HFFc6 (cell line): Measurements from ENCODE around the gene AGPAT2. TPM values are rescaled to one million over a fixed set of nuclear protein-coding genes. Genes with fewer than 3 reads are reported as not detected.

Experiments used
- DNase-seq: peaks from one replicate; pipeline ENCODE4 v3.0.0-alpha.2; 2018
- H3K27ac Mint-ChIP-seq: 2 replicates; pipeline ENCODE4 v1.8.0; 2020; ENCODE audit warnings: mild to moderate bottlenecking, mixed read lengths
- H3K27me3 Mint-ChIP-seq: 2 replicates; pipeline ENCODE4 v1.8.0; 2021; ENCODE audit warnings: mild to moderate bottlenecking, moderate library complexity, mixed read lengths; ENCODE audit not compliant: insufficient read depth
- H3K36me3 Mint-ChIP-seq: 2 replicates; pipeline ENCODE4 v1.8.0; 2021; ENCODE audit warnings: low read depth, mixed read lengths
- H3K4me1 Mint-ChIP-seq: 2 replicates; pipeline ENCODE4 v1.8.0; 2020; ENCODE audit warnings: low read depth, mixed read lengths
- H3K4me3 Mint-ChIP-seq: 2 replicates; pipeline ENCODE4 v1.8.0; 2020; ENCODE audit warnings: mild to moderate bottlenecking, moderate library complexity, mixed read lengths
- H3K9me3 Mint-ChIP-seq: 2 replicates; pipeline ENCODE4 v1.8.0; 2020; ENCODE audit warnings: mild to moderate bottlenecking, mixed read lengths
- total RNA-seq, 6 experiments: library from RNA; stranded (reverse); fragmentation: NEBNext Ultra II Directional; extraction: Animal tissue kit (Norgen Biotek cat#: 25700); gene quantifications; 2 replicates in 1 of 6; 3 replicates in 5 of 6; pipeline ENCODE4 v1.2.3, GENCODE V29; 2021
- TF ChIP-seq, protein P1 (sequence below): fragments of 200-600 bp; sonication (generic); IDR thresholded peaks from 2 replicates; pipeline ENCODE4 v1.5.0; 2021; ENCODE audit warnings: antibody characterized with exemption, mild to moderate bottlenecking

Gene AGPAT2
- total RNA-seq, 6 experiments from 2014 or later, result 48.7 to 58.4 (median 54.8) TPM

GRCh38 chr9:136676297-136676794, 10.9 kb downstream of the AGPAT2 start:
- no peak overlapping the region for H3K27ac Mint-ChIP-seq
- no peaks in the 10 kb centered on the region; the same call in 1 of the 2 replicates for H3K27me3 Mint-ChIP-seq
- no peaks in the 10 kb centered on the region for H3K4me1 Mint-ChIP-seq
- H3K36me3 Mint-ChIP-seq, result no peaks in the 10 kb centered on the region
- no peaks in the 10 kb centered on the region for H3K9me3 Mint-ChIP-seq
- no peak overlapping the region for H3K4me3 Mint-ChIP-seq
- TF ChIP-seq, protein P1, sequence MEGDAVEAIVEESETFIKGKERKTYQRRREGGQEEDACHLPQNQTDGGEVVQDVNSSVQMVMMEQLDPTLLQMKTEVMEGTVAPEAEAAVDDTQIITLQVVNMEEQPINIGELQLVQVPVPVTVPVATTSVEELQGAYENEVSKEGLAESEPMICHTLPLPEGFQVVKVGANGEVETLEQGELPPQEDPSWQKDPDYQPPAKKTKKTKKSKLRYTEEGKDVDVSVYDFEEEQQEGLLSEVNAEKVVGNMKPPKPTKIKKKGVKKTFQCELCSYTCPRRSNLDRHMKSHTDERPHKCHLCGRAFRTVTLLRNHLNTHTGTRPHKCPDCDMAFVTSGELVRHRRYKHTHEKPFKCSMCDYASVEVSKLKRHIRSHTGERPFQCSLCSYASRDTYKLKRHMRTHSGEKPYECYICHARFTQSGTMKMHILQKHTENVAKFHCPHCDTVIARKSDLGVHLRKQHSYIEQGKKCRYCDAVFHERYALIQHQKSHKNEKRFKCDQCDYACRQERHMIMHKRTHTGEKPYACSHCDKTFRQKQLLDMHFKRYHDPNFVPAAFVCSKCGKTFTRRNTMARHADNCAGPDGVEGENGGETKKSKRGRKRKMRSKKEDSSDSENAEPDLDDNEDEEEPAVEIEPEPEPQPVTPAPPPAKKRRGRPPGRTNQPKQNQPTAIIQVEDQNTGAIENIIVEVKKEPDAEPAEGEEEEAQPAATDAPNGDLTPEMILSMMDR, result no peak
- no peak for DNase-seq

DNA sequence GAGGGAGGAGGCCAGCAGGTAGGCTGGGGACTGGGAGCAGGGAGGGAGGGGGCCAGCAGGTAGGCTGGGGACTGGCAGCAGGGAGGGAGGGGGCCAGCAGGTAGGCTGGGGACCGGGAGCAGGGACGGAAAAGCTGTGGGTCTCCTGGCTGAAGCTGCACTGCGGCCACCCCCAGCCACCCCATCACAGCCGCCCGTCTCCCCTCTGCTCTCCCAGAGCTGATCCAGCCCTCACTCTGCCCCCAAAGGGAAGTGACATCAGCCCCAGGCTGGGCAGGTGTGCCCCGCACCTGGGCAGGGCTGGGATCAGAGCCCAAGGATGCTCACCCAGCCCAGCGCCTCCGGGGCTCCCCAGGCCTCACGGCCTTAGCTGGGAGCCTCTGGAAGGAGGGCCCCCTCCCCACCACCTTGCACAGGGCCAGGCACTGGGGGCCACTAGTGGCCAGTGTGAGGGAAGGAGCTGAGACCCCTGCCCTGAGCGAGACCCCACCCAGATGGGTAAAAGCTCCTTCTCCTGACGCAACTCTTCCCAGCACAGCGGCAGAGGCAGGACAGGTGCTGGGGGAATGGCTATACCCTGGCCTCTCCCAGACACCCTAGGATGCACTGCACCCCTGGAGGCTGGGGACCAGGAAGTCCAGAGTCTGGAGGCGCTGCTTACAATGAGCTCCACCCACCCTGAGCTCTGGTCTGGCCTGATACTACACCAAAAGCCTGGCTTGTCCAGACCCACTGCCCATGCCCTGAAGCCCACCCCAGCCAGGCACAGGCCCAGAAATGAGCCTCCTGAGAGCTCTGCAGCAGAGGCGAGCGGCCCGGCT, 11.6 kb downstream of the AGPAT2 start:
- Mint-ChIP-seq H3K36me3 (no peaks in the 10 kb centered on the region), H3K4me1 (no peaks in the 10 kb centered on the region), H3K27ac (no peak overlapping the region), H3K4me3 (no peak overlapping the region), H3K9me3 (no peaks in the 10 kb centered on the region), H3K27me3 (no peaks in the 10 kb centered on the region; the same call in 1 of the 2 replicates)
- DNase-seq, result no peak
- TF ChIP-seq, protein P1, result no peak

GRCh38 chr9:136674786-136675349, 12.4 kb downstream of the AGPAT2 start:
- H3K36me3 Mint-ChIP-seq, result no peaks in the 10 kb centered on the region
- no peak overlapping the region for H3K4me3 Mint-ChIP-seq
- no peak for DNase-seq
- TF ChIP-seq, protein P1, result no peak
- H3K27ac Mint-ChIP-seq, result no peak overlapping the region
- H3K9me3 Mint-ChIP-seq, result no peaks in the 10 kb centered on the region
- H3K27me3 Mint-ChIP-seq, result no peaks in the 10 kb centered on the region; the same call in 1 of the 2 replicates
- H3K4me1 Mint-ChIP-seq, result no peaks in the 10 kb centered on the region

DNA sequence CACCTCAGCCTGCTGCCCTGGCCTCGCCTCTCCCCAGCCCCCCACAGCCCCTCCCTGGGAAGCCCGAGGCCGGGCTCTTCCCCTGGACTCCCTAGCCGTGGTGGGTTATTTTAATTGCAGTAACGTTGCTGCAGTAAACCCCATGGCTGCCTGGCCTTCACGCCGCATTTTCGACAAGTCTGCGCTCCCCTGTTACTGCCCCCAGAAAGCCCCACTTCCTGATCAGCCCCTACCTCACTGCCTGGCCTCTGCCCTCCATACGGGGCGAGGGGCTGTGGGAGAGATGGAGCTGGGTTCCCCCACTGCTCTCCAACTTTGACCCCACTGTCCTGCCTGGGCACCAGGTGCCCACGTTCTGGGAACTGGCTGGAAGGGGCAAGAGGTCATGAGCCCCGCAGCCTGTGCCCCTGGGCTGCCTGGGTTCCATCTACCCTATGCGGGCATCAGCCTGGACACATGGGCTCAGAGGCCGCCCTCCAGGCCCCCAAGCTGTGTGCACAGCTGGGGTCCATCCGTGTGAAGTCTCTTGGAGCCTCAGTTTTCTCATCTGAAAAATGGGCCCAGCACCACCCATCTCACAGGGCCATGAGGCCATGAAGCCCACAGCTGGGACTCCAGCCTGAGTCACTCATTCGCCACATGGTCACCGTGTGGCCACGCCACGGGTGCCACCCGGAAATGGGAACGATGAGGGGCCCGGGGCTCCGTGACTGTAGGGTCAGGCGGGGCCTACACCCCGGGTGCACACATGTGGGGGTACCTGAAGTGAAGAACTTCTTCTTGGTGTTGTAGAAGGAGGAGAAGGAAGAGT, 13.1 kb downstream of the AGPAT2 start:
- Mint-ChIP-seq H3K27ac (no peak overlapping the region), H3K27me3 (no peaks in the 10 kb centered on the region; the same call in 1 of the 2 replicates), H3K36me3 (no peaks in the 10 kb centered on the region), H3K4me3 (no peak overlapping the region), H3K4me1 (no peaks in the 10 kb centered on the region), H3K9me3 (no peaks in the 10 kb centered on the region)
- TF ChIP-seq, protein P1, result no peak
- DNase-seq, result no peak

- TF ChIP-seq, protein P1, result no peak
- H3K9me3 Mint-ChIP-seq, result no peaks in the 10 kb centered on the region
- no peak overlapping the region for H3K27ac Mint-ChIP-seq
- H3K36me3 Mint-ChIP-seq, result no peaks in the 10 kb centered on the region
- H3K4me1 Mint-ChIP-seq, result no peaks in the 10 kb centered on the region
- H3K27me3 Mint-ChIP-seq, result no peaks in the 10 kb centered on the region
- DNase-seq, result no peak
- H3K4me3 Mint-ChIP-seq, result no peak overlapping the region
Measured at GRCh38 chr9:136673088-136673974, 13.9 kb downstream of the AGPAT2 start.
